Panc1 (cell line): Measurements from ENCODE around the gene CCL2. TPM values are rescaled to one million over a fixed set of nuclear protein-coding genes. Genes with fewer than 3 reads are reported as not detected.

Source experiments
- ATAC-seq: fragments of 200-7000 bp; cut with Tn5 transposase; 2 replicates; pipeline ENCODE4 v1.9.1; 2020; ENCODE audit warnings: mild to moderate bottlenecking, moderate library complexity
- BruUV-seq: library from RNA; stranded (reverse); fragments of 400-500 nt; replicated peaks from 2 replicates; lab custom pipeline; 2021; lab: Mats Ljungman, UMichigan
- CTCF ChIA-PET: fragments of 300-600 bp; sonication (Branson Sonifier 250); formaldehyde crosslinking; loops from one replicate; lab custom pipeline; 2022; ENCODE audit warnings: antibody characterized with exemption; lab: Charles Lee
- POLR2A ChIA-PET: fragments of 300-600 bp; sonication (Branson Sonifier 250); formaldehyde crosslinking; loops from one replicate; lab custom pipeline; 2022; ENCODE audit warnings: antibody characterized with exemption; lab: Charles Lee
- DNase-seq: peaks from one replicate; pipeline ENCODE4 v3.0.0-alpha.2; 2010; ENCODE audit warnings: low read depth, low spot score
- H3K27ac ChIP-seq: 2 replicates; pipeline ENCODE4 v1.5.1; 2011; ENCODE audit warnings: mild to moderate bottlenecking, low read length, inconsistent platforms
- H3K27me3 ChIP-seq: fragments of 200-500 bp; sonication (Bioruptor generic); 2 replicates; pipeline ENCODE4 v1.6.0; 2014; ENCODE audit warnings: low read length, inconsistent platforms; ENCODE audit not compliant: control insufficient read depth, insufficient read depth
- H3K36me3 ChIP-seq: fragments of 200-500 bp; sonication (Bioruptor generic); 2 replicates; pipeline ENCODE4 v1.5.1; 2014; ENCODE audit warnings: inconsistent platforms, mild to moderate bottlenecking, low read length, moderate library complexity; ENCODE audit not compliant: control insufficient read depth, insufficient read depth
- H3K4me1 ChIP-seq: 2 replicates; pipeline ENCODE4 v1.5.1; 2011; ENCODE audit warnings: inconsistent platforms, mild to moderate bottlenecking, low read length, moderate library complexity; ENCODE audit not compliant: control insufficient read depth, insufficient read depth
- H3K4me3 ChIP-seq, 2 experiments: 2 replicates each; pipeline ENCODE4 v1.5.1; 2011 to 2012; ENCODE audit warnings: low read depth in 2 of 2, low read length in 2 of 2, mild to moderate bottlenecking in 2 of 2, inconsistent platforms in 1 of 2, moderate library complexity in 1 of 2
- H3K9me3 ChIP-seq: fragments of 200-500 bp; sonication (Bioruptor generic); 2 replicates; pipeline ENCODE4 v1.5.1; 2014; ENCODE audit warnings: low read depth, mild to moderate bottlenecking, inconsistent platforms, low read length, moderate library complexity; ENCODE audit not compliant: control insufficient read depth, insufficient read depth
- CTCF ChIP-seq: fragments of 450-650 bp; IDR thresholded peaks from 2 replicates; pipeline ENCODE4 v1.5.1; 2017; ENCODE audit warnings: mild to moderate bottlenecking
- POLR2AphosphoS5 ChIP-seq: IDR thresholded peaks from 2 replicates; pipeline ENCODE4 v1.6.1; 2012; ENCODE audit warnings: mild to moderate bottlenecking, low read depth, low read length, moderate library complexity
- REST ChIP-seq, 2 experiments: IDR thresholded peaks; 2 replicates each; pipeline ENCODE4 v1.6.1; 2011 to 2012; ENCODE audit warnings: low read depth in 2 of 2, control low read depth in 1 of 2, low read length in 1 of 2, mild to moderate bottlenecking in 1 of 2, moderate library complexity in 1 of 2; ENCODE audit not compliant: insufficient read depth in 1 of 2
- SIN3A ChIP-seq: IDR thresholded peaks from 2 replicates; pipeline ENCODE4 v1.6.1; 2012; ENCODE audit warnings: low read depth, mild to moderate bottlenecking, low read length, moderate library complexity, borderline replicate concordance; ENCODE audit not compliant: insufficient read depth
- TCF7L2 ChIP-seq: IDR thresholded peaks from 2 replicates; pipeline ENCODE4 v1.6.1; 2011; ENCODE audit warnings: mild to moderate bottlenecking, low read depth, low read length, inconsistent platforms
- in situ Hi-C: cut with HindIII; loops from 2 replicates; pipeline ENCODE4 v1.10.0; 2016; ENCODE audit warnings: low sequenced_read_pairs, low pct_unique_long_range_greater_than_20kb
- intact Hi-C: fragments of 100-400 bp; cut with micrococcal nuclease; formaldehyde crosslinking; loops from one replicate; pipeline ENCODE4 v1.10.0; 2022; ENCODE audit not compliant: unreplicated experiment
- total RNA-seq: library from RNA; stranded (reverse); gene quantifications from one replicate; pipeline ENCODE4 v1.2.1, GENCODE V29; 2021; ENCODE audit not compliant: unreplicated experiment

The CCL2 gene
- total RNA-seq, 1 experiment from 2014 or later = 513 TPM

GRCh38 chr17:34290586-34290985 is 35.5 kb downstream of the CCL2 start:
- no peaks in the 10 kb centered on the region for H3K27me3 ChIP-seq
- DNase-seq (no peak), ATAC-seq (no peak)
- no TSS peak for BruUV-seq
- no peak overlapping the region for H3K27ac ChIP-seq
- H3K9me3 ChIP-seq = no peaks in the 10 kb centered on the region
- no peak overlapping the region for H3K4me3 ChIP-seq
- no peaks in the 10 kb centered on the region for H3K36me3 ChIP-seq
- H3K4me1 ChIP-seq = no peaks in the 10 kb centered on the region
- POLR2A ChIA-PET = no interaction called here
- no peak for TF ChIP-seq POLR2AphosphoS5
- no peak for TF ChIP-seq TCF7L2
- TF ChIP-seq REST (IDR thresholded peaks at IDR 0.05; ENCODE audit: insufficient read depth in 1 of 2, low read depth in 2 of 2, low read length in 1 of 2) = no peak
- TF ChIP-seq SIN3A = no peak
- TF ChIP-seq CTCF = no peak
- CTCF ChIA-PET = no interaction called here
- intact Hi-C loops (no loop called here), in situ Hi-C loops (no loop called here)

- Histone ChIP-seq H3K4me1 (no peaks in the 10 kb centered on the region), H3K36me3 (no peaks in the 10 kb centered on the region), H3K9me3 (no peaks in the 10 kb centered on the region), H3K27ac (no peak overlapping the region), H3K4me3 (no peak overlapping the region), H3K27me3 (no peaks in the 10 kb centered on the region)
- no peak for DNase-seq
- in situ Hi-C loops (no loop called here), intact Hi-C loops (no loop called here)
- ChIA-PET CTCF (no interaction called here), POLR2A (no interaction called here)
- ATAC-seq = peak; percentile 81
- TF ChIP-seq REST (IDR thresholded peaks at IDR 0.05; ENCODE audit: insufficient read depth in 1 of 2, low read depth in 2 of 2, low read length in 1 of 2) (peak; percentile 62 to 81; a peak in 3 of 4 replicates), SIN3A (no peak)
- no TSS peak for BruUV-seq
These were observed 36.8 kb downstream of the CCL2 start for GRCh38 chr17:34291721-34292348.
